ENCODE results near the gene ILK.

ILK gene

GRCh38 chr11:6647836-6648235 lies 44.3 kb downstream of the ILK start:
- no peak overlapping the region for H2AFZ ChIP-seq (ENCODE audit: low read depth, low read length, severe bottlenecking)
- no peak for TF ChIP-seq CTCF (IDR thresholded peaks at IDR 0.05; ENCODE audit: insufficient read depth, low read length, poor library complexity, severe bottlenecking)
- TF ChIP-seq EZH2phosphoT487 (conservative IDR thresholded peaks at IDR 0.05; ENCODE audit: low read length): no peak
- H3F3A ChIP-seq (ENCODE audit: insufficient read depth): no peaks in the 10 kb centered on the region
- H3K9me3 ChIP-seq (ENCODE audit: insufficient read depth, low read length): no peaks in the 10 kb centered on the region
- no peak overlapping the region for H3K9ac ChIP-seq (ENCODE audit: low read length)
- H3K79me2 ChIP-seq (ENCODE audit: insufficient read depth, low read length): no peaks in the 10 kb centered on the region
- H3K4me3 ChIP-seq (ENCODE audit: insufficient read depth, low read length, poor library complexity, severe bottlenecking): no peak overlapping the region
- no peaks in the 10 kb centered on the region for H3K9me2 ChIP-seq (replicated peaks; ENCODE audit: insufficient read depth, low read length)
- H3K36me3 ChIP-seq (ENCODE audit: low read length): no peaks in the 10 kb centered on the region
- no peaks in the 10 kb centered on the region for H4K20me1 ChIP-seq (ENCODE audit: low read depth, low read length)
- H3K27me3 ChIP-seq (ENCODE audit: low read length): no peaks in the 10 kb centered on the region
- no peak overlapping the region for H3K4me2 ChIP-seq (ENCODE audit: low read depth, low read length, poor library complexity, severe bottlenecking)
- H3K27ac ChIP-seq (ENCODE audit: low read depth, low read length): no peak overlapping the region

GRCh38 chr11:6648501-6648900 lies 44.9 kb downstream of the ILK start:
- Histone ChIP-seq H3K9me2 (replicated peaks; ENCODE audit: insufficient read depth, low read length) (no peaks in the 10 kb centered on the region), H3K9ac (ENCODE audit: low read length) (no peak overlapping the region), H3K79me2 (ENCODE audit: insufficient read depth, low read length) (no peaks in the 10 kb centered on the region), H3K4me3 (ENCODE audit: insufficient read depth, low read length, poor library complexity, severe bottlenecking) (no peak overlapping the region), H3K9me3 (ENCODE audit: insufficient read depth, low read length) (no peaks in the 10 kb centered on the region), H3K36me3 (ENCODE audit: low read length) (no peaks in the 10 kb centered on the region), H3K27ac (ENCODE audit: low read depth, low read length) (no peak overlapping the region), H3K4me2 (ENCODE audit: low read depth, low read length, poor library complexity, severe bottlenecking) (no peak overlapping the region), H3K27me3 (ENCODE audit: low read length) (no peaks in the 10 kb centered on the region), H4K20me1 (ENCODE audit: low read depth, low read length) (no peaks in the 10 kb centered on the region), H3F3A (ENCODE audit: insufficient read depth) (no peaks in the 10 kb centered on the region), H2AFZ (ENCODE audit: low read depth, low read length, severe bottlenecking) (no peak overlapping the region)
- TF ChIP-seq CTCF (IDR thresholded peaks at IDR 0.05; ENCODE audit: insufficient read depth, low read length, poor library complexity, severe bottlenecking) (no peak), EZH2phosphoT487 (conservative IDR thresholded peaks at IDR 0.05; ENCODE audit: low read length) (no peak)

- no peak overlapping the region for H2AFZ ChIP-seq (ENCODE audit: low read depth, low read length, severe bottlenecking)
- H3K4me3 ChIP-seq (ENCODE audit: insufficient read depth, low read length, poor library complexity, severe bottlenecking): no peak overlapping the region
- H3K4me2 ChIP-seq (ENCODE audit: low read depth, low read length, poor library complexity, severe bottlenecking): no peak overlapping the region
- TF ChIP-seq CTCF (IDR thresholded peaks at IDR 0.05; ENCODE audit: insufficient read depth, low read length, poor library complexity, severe bottlenecking) (no peak), EZH2phosphoT487 (conservative IDR thresholded peaks at IDR 0.05; ENCODE audit: low read length) (no peak)
- H3K9ac ChIP-seq (ENCODE audit: low read length): no peak overlapping the region
- no peaks in the 10 kb centered on the region for H4K20me1 ChIP-seq (ENCODE audit: low read depth, low read length)
- no peaks in the 10 kb centered on the region for H3K27me3 ChIP-seq (ENCODE audit: low read length)
- H3K9me3 ChIP-seq (ENCODE audit: insufficient read depth, low read length): no peaks in the 10 kb centered on the region
- H3K79me2 ChIP-seq (ENCODE audit: insufficient read depth, low read length): no peaks in the 10 kb centered on the region
- H3F3A ChIP-seq (ENCODE audit: insufficient read depth): no peaks in the 10 kb centered on the region
- no peaks in the 10 kb centered on the region for H3K36me3 ChIP-seq (ENCODE audit: low read length)
- H3K9me2 ChIP-seq (replicated peaks; ENCODE audit: insufficient read depth, low read length): no peaks in the 10 kb centered on the region
- no peak overlapping the region for H3K27ac ChIP-seq (ENCODE audit: low read depth, low read length)
Observed at GRCh38 chr11:6650104-6650503, 46.5 kb downstream of the ILK start.

- Histone ChIP-seq H3K36me3 (ENCODE audit: low read length) (no peaks in the 10 kb centered on the region), H3K27ac (ENCODE audit: low read depth, low read length) (no peak overlapping the region), H3K27me3 (ENCODE audit: low read length) (no peaks in the 10 kb centered on the region), H3K4me3 (ENCODE audit: insufficient read depth, low read length, poor library complexity, severe bottlenecking) (no peak overlapping the region), H3K9ac (ENCODE audit: low read length) (no peak overlapping the region), H3K4me2 (ENCODE audit: low read depth, low read length, poor library complexity, severe bottlenecking) (no peak overlapping the region), H3K9me2 (replicated peaks; ENCODE audit: insufficient read depth, low read length) (no peaks in the 10 kb centered on the region), H2AFZ (ENCODE audit: low read depth, low read length, severe bottlenecking) (no peak overlapping the region), H3K79me2 (ENCODE audit: insufficient read depth, low read length) (no peaks in the 10 kb centered on the region), H3K9me3 (ENCODE audit: insufficient read depth, low read length) (no peaks in the 10 kb centered on the region), H4K20me1 (ENCODE audit: low read depth, low read length) (no peaks in the 10 kb centered on the region), H3F3A (ENCODE audit: insufficient read depth) (no peaks in the 10 kb centered on the region)
- TF ChIP-seq EZH2phosphoT487 (conservative IDR thresholded peaks at IDR 0.05; ENCODE audit: low read length) (no peak), CTCF (IDR thresholded peaks at IDR 0.05; ENCODE audit: insufficient read depth, low read length, poor library complexity, severe bottlenecking) (no peak)
Observed at GRCh38 chr11:6650980-6651379, 47.4 kb downstream of the ILK start.
